Erythroblast (primary cell): ENCODE data around the gene PCNX1.

Source experiments
- GATA1 ChIP-seq: IDR thresholded peaks from 2 replicates; pipeline ENCODE4 v1.6.1; 2011; ENCODE audit warnings: low read depth, mild to moderate bottlenecking, control low read depth, low read length, moderate library complexity
- POLR2A ChIP-seq: IDR thresholded peaks from 2 replicates; pipeline ENCODE4 v1.6.1; 2011; ENCODE audit warnings: mild to moderate bottlenecking, low read length

GRCh38 chr14:71036433-71036832 lies 129.2 kb downstream of the PCNX1 start:
- TF ChIP-seq POLR2A (no peak), GATA1 (no peak)
